Activated CD8-positive, alpha-beta T cell treated with anti-CD3 and anti-CD28 coated beads, Interleukin-2, amount 10 ng/mL, durations not matched to agents 7 days and 5 days (primary cell): ENCODE measurements around the gene TSPAN9. TPM values are rescaled to one million over a fixed set of nuclear protein-coding genes. Genes with fewer than 3 reads are reported as not detected.
A peak's percentile ranks its signal among the peaks of the same experiment; 100 is the strongest.
"Not testable (repeated sequence)": the region's sequence is repeated elsewhere in the genome, so short reads cannot be mapped to it uniquely, and the experiment has no call there.

Experiments
- ATAC-seq: fragments of 150-1000 bp; cut with Tn5 transposase; one replicate; pipeline ENCODE4 v1.10.0; 2021; ENCODE audit warnings: moderate library complexity
- CTCF ChIA-PET: fragments of 350-600 bp; sonication (Branson Sonifier 250); formaldehyde crosslinking; loops from one replicate; lab custom pipeline; 2021; ENCODE audit warnings: antibody characterized with exemption; lab: Charles Lee
- POLR2A ChIA-PET: fragments of 350-600 bp; sonication (Branson Sonifier 250); formaldehyde crosslinking; loops from one replicate; lab custom pipeline; 2021; ENCODE audit warnings: antibody characterized with exemption; lab: Charles Lee
- DNase-seq: peaks from one replicate; pipeline ENCODE4 v3.0.0-alpha.2; 2020
- H3K27ac Mint-ChIP-seq: one replicate; pipeline ENCODE4 v1.8.0; 2021; ENCODE audit warnings: mild to moderate bottlenecking, mixed read lengths
- H3K27me3 Mint-ChIP-seq: one replicate; pipeline ENCODE4 v1.8.0; 2021; ENCODE audit warnings: low read depth, mixed read lengths
- H3K36me3 Mint-ChIP-seq: one replicate; pipeline ENCODE4 v1.8.0; 2021; ENCODE audit warnings: low read depth, mixed read lengths
- H3K4me1 Mint-ChIP-seq: one replicate; pipeline ENCODE4 v1.8.0; 2021; ENCODE audit warnings: low read depth, mixed read lengths
- H3K4me3 Mint-ChIP-seq: one replicate; pipeline ENCODE4 v1.8.0; 2021; ENCODE audit warnings: mild to moderate bottlenecking, mixed read lengths
- H3K9me3 Mint-ChIP-seq: one replicate; pipeline ENCODE4 v1.8.0; 2022; ENCODE audit warnings: mixed read lengths; ENCODE audit not compliant: insufficient read depth
- total RNA-seq, 2 experiments: library from RNA; stranded (reverse); gene quantifications; one replicate each; pipeline ENCODE4 v1.2.3, GENCODE V29; 2021

The TSPAN9 gene
- total RNA-seq, 2 experiments from 2014 or later, result not detected

DNA sequence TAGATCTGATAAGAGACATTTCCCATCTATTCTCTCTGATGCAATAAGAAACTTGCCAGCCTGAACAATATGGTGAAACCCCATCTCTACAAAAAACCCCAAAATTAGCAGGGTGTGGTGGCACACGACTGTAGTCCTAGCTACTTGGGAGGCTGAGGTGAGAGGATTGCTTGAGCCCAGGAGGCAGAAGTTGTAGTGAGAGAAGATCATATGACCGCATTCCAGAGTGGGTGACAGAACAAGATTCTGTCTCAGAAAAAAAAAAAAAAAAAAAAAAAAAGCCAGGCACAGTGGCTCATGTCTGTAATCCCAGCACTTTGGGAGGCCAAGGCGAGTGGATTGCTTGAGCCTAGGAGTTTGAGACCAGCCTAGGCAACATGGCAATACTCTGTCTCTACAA, 11.3 kb upstream of the TSPAN9 start:
- DNase-seq, H3K36me3 Mint-ChIP-seq, H3K27ac Mint-ChIP-seq, CTCF ChIA-PET, H3K4me1 Mint-ChIP-seq, H3K9me3 Mint-ChIP-seq, H3K4me3 Mint-ChIP-seq, POLR2A ChIA-PET, ATAC-seq: not testable (repeated sequence)
- H3K27me3 Mint-ChIP-seq, result peaks cover 28% of the 10 kb centered on the region

DNA sequence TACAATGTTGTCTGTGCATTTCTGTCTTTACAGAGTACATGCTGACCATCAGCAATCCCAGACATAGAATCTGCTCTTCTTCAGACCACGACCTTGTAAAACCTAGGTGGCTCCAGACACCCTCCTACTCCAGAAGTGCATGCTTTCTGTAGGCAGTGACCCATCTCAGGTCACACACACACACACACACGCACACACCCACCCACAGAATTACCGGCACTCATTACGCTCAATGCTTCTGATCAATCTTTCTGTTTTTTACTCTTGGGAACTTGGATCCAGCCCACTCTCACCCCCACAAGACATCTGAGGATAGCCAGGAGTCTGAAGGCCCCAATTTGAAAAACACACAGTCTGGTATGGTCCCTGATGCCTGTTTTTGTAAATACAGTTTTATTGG, 7.5 kb upstream of the TSPAN9 start:
- Mint-ChIP-seq H3K27me3 (peaks cover 24% of the 10 kb centered on the region), H3K4me3 (no peak overlapping the region), H3K4me1 (no peaks in the 10 kb centered on the region), H3K9me3 (no peaks in the 10 kb centered on the region), H3K36me3 (no peaks in the 10 kb centered on the region), H3K27ac (no peak overlapping the region)
- ATAC-seq, result no peak
- ChIA-PET CTCF (interaction anchor here (1.7 kb wide), 1 partner anchor 206 kb away, joined by 5 read pairs; no protein-coding TSS in a partner anchor), POLR2A (no interaction called here)
- no peak for DNase-seq

DNA sequence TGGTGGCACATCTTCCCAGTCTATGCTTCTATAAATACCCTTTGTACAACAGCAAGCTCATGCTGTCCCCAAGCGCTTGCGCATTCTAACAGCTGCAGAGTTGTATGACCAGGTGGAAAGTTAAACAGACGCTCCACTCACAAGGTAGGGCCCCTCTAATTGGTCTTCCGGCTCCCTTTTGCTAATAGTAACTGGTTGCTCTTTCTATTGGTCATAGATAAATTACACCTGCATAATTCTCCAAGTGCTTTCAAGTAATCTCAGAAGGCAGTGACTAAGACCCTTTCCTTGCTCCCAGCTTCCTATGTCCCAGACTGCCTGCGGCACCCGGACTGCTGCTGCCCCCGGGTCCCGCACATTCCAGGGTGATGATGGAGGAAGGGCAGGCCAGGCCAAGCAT, 6.1 kb upstream of the TSPAN9 start:
- no peak overlapping the region for H3K27ac Mint-ChIP-seq
- peaks cover 30% of the 10 kb centered on the region for H3K27me3 Mint-ChIP-seq
- ChIA-PET CTCF (interaction anchor here (1.1 kb wide), 1 partner anchor 21 kb away, joined by 3 read pairs; no protein-coding TSS in a partner anchor), POLR2A (no interaction called here)
- H3K4me3 Mint-ChIP-seq, result no peak overlapping the region
- ATAC-seq (no peak), DNase-seq (no peak)
- H3K9me3 Mint-ChIP-seq, result no peaks in the 10 kb centered on the region
- no peaks in the 10 kb centered on the region for H3K36me3 Mint-ChIP-seq
- H3K4me1 Mint-ChIP-seq, result peaks cover 1% of the 10 kb centered on the region

DNA sequence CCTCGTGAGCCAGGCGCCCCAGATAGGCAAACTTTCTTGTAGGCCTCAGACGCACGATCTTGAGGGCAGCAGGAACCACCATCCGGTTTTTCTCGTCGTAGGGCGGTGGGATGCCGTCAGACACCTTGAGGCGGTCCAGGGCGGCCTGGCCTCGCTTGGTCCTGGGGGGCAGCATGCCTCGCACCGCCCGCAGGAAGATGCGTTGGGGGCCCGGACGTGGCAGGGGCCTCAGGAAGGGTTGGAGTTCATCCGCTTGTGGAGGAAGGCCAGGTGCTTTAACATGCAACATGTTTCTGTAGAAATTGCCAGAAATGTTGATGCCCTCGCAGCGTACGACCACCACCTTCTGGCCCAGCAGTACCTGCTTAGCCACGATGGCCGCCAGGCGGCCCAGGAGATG, 5.5 kb upstream of the TSPAN9 start:
- POLR2A ChIA-PET, result no interaction called here
- H3K4me1 Mint-ChIP-seq, result peaks cover 3% of the 10 kb centered on the region
- ATAC-seq (no peak), DNase-seq (no peak)
- no peak overlapping the region for H3K27ac Mint-ChIP-seq
- H3K27me3 Mint-ChIP-seq, result peaks cover 29% of the 10 kb centered on the region
- CTCF ChIA-PET, result no interaction called here
- H3K4me3 Mint-ChIP-seq, result no peak overlapping the region
- no peaks in the 10 kb centered on the region for H3K36me3 Mint-ChIP-seq
- H3K9me3 Mint-ChIP-seq, result no peaks in the 10 kb centered on the region

DNA sequence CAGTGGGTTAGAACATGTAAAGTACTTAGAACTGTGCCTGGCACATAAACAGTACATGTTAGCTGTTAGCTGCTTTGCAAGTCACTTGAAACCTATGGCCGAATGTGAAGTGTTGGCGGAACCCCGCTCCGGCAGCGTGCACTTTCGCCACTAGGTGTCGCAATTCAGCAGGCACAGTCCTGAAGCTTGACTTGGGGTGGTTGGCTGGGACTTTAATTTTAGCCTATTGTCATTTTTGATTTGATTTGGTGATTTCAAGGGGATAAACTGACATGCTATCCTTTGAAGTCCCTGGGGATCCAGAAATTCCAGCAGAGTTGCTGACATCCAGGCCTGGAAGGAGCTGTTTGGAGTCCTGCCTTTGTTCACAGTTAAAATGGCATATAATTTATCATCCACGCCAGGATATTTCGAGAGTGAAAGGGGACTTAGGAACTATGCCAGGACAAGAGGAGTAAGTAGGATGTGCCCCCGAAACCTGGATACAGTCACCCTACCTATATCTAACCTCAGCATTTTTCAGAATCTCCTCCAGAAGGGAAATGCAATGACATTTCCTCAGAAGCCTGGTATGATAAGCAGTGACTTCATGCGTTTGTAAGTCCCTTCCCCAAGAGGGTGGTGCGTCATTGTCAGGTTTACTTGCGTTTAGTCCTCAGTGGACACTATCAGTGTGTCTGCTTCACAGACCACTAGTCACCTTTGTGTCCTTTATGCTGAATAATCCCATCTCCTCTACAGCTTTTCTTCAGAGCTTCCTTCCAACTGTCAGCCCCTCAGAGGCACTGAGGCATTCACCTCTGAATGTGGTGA, 3.5 kb upstream of the TSPAN9 start:
- POLR2A ChIA-PET, result no interaction called here
- no peaks in the 10 kb centered on the region for H3K36me3 Mint-ChIP-seq

DNA sequence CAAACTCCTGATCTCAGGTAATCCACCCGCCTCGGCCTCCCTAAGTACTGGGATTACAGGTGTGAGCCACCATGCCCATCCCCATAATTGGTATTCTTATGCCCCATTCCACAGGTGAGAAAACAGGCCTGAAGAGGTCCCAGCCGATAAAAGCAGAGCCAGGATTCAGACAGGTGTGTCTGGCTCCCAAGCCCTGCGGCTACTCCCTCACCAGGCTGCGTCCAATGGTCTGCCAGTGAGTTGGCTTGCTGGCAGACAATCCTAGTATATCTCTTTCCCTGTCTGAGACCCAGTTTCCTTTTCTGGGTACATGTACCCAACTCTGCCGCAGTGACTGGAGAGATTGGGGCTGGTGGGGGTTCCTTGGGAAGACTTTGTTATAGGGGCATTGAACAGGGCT, 1.9 kb upstream of the TSPAN9 start:
- H3K9me3 Mint-ChIP-seq, result no peaks in the 10 kb centered on the region

More for the DNA sequence above, 3.5 kb upstream of the TSPAN9 start:
- H3K27me3 Mint-ChIP-seq, result peaks cover 34% of the 10 kb centered on the region
- H3K27ac Mint-ChIP-seq, result no peak overlapping the region
- DNase-seq (peak; percentile 88), ATAC-seq (peak; percentile 56)
- peaks cover 3% of the 10 kb centered on the region for H3K4me1 Mint-ChIP-seq
- CTCF ChIA-PET, result interaction anchor here (0.6 to 4.8 kb wide), 29 partner anchors 9 to 383 kb away, joined by 3 to 49 read pairs (median 4); no protein-coding TSS in a partner anchor
- no peak overlapping the region for H3K4me3 Mint-ChIP-seq
- H3K9me3 Mint-ChIP-seq, result no peaks in the 10 kb centered on the region

DNA sequence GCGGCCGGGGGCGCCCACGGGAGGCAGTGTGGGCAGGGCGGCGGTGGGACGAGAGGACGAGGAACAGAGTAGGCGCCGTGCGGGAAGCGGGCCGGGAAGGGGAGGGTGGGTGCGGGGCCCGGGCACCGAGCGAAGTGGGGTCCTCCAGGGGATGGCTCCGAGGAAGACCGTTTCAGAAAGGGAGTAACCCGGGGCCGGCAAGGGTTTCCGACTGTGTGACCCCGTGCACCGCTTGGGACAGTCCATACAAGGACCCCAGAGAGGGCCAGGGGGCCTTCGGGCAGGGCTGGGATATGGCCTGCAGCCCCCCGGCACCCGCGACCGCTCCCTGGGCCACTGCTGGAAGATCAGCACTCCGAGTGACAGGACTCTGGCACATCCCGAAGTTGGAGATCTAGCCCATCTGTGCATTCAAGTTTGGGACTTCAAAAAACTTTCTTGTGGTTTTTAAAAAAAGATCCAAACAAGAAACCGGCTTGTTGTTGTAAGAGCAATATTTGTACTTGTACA, 448 bp downstream of the TSPAN9 start:
- ChIA-PET POLR2A (no interaction called here), CTCF (interaction anchor here (1.0 kb wide), 2 partner anchors 198 to 223 kb away, joined by 3 to 4 read pairs; no protein-coding TSS in a partner anchor)
- H3K4me3 Mint-ChIP-seq, result peak overlapping the region; percentile 52
- no peak overlapping the region for H3K27ac Mint-ChIP-seq
- no peaks in the 10 kb centered on the region for H3K36me3 Mint-ChIP-seq
- H3K4me1 Mint-ChIP-seq, result peaks cover 3% of the 10 kb centered on the region
- no peak for DNase-seq
- no peaks in the 10 kb centered on the region for H3K9me3 Mint-ChIP-seq
- peak; percentile 12 for ATAC-seq
- peaks cover 31% of the 10 kb centered on the region for H3K27me3 Mint-ChIP-seq

More for the DNA sequence above, 1.9 kb upstream of the TSPAN9 start:
- ATAC-seq (no peak), DNase-seq (no peak)
- Mint-ChIP-seq H3K36me3 (no peaks in the 10 kb centered on the region), H3K27me3 (peaks cover 30% of the 10 kb centered on the region), H3K4me1 (peaks cover 3% of the 10 kb centered on the region), H3K27ac (no peak overlapping the region), H3K4me3 (no peak overlapping the region)
- ChIA-PET CTCF (interaction anchor here (2.0 to 4.8 kb wide), 3 partner anchors 11 to 224 kb away, joined by 5 to 49 read pairs (median 12); no protein-coding TSS in a partner anchor), POLR2A (no interaction called here)

DNA sequence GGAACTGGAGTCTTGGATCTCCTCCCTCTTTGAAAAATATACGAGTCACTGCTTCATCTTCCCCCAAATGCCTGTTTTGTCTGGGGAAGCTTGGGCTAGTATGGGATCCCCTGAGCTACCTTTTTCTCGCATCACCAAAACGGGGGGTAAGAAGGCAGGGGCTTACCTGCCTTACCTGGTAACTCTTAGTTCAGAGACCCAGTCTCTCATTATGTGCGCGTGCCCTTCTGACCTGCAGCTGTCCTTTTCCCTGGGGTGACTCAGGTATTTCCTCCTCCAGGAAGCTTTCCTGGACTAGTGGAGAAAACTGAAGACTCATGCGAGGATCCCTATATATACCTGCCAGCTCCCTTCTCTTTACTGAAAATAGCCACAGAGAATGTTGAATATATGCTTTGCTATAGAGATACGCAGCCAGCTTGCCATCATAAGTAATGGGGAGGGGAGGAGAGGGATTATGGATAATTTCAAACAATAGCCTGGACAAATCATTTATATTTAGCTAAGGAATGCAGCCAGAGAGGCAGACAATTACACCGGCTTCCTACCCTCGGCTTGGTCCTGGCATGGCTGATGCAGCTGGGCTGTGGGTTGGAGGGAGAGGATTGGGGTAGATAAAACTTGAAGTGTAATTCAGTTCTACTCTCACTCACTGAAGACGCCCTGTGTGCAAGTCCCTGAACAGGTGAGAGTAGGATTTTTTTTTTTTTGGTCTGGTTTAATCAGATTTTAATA, 1.1 kb downstream of the TSPAN9 start:
- Mint-ChIP-seq H3K4me1 (peaks cover 3% of the 10 kb centered on the region), H3K9me3 (no peaks in the 10 kb centered on the region), H3K27ac (no peak overlapping the region), H3K4me3 (peak overlapping the region; percentile 52), H3K27me3 (peaks cover 30% of the 10 kb centered on the region), H3K36me3 (no peaks in the 10 kb centered on the region)
- no peak for ATAC-seq
- no peak for DNase-seq
- ChIA-PET CTCF (interaction anchor here (1.0 kb wide), 2 partner anchors 197 to 222 kb away, joined by 3 to 4 read pairs; no protein-coding TSS in a partner anchor), POLR2A (interaction anchor here (0.6 kb wide), 1 partner anchor 178 kb away, joined by 3 read pairs; no protein-coding TSS in a partner anchor)

DNA sequence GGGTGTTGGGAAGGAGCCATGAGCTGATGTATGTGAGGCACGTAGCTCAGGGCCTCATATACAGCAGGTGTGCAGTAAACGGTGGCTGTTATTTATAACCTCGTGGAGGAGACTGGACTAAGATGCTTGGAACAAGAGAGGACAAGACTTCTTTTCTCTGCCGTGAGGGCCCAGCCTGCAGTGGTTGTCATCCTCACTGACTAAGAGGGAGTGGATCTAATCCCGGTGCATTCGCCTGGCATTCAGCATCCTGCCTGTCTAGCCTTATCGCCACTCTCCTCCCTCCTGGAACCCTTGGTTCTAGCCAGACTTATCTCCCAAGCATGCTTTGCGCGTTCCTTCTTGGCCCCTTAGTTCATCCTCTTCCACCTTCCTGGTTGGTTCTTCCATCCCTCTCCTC, 3.9 kb downstream of the TSPAN9 start:
- ChIA-PET CTCF (interaction anchor here (2.9 kb wide), 1 partner anchor 8 kb away, joined by 9 read pairs; no protein-coding TSS in a partner anchor), POLR2A (no interaction called here)
- H3K4me3 Mint-ChIP-seq, result no peak overlapping the region
- H3K27ac Mint-ChIP-seq, result no peak overlapping the region
- no peaks in the 10 kb centered on the region for H3K36me3 Mint-ChIP-seq
- H3K4me1 Mint-ChIP-seq, result peaks cover 7% of the 10 kb centered on the region
- H3K9me3 Mint-ChIP-seq, result no peaks in the 10 kb centered on the region
- peaks cover 13% of the 10 kb centered on the region for H3K27me3 Mint-ChIP-seq
- ATAC-seq, result no peak
- no peak for DNase-seq

DNA sequence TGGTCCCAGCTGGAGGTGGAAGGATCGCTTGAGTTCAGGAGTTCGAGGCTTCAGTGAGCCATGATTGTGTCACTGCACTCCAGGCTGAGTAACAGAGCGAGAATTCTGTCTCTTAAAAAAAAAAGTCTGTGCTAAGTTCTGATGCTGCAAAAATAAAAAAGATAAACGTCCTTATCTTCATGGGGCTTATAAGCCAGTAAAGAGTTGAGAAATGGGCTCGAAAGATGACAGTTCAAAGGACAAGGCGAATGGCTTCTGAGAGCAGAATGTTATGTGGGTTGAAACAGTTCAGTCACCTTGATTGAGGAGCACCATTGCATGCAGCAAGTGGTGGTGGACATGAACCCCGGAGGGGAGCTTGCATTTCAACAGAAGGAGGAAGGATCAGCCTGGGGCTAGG, 4.7 kb downstream of the TSPAN9 start:
- no peak for ATAC-seq

DNA sequence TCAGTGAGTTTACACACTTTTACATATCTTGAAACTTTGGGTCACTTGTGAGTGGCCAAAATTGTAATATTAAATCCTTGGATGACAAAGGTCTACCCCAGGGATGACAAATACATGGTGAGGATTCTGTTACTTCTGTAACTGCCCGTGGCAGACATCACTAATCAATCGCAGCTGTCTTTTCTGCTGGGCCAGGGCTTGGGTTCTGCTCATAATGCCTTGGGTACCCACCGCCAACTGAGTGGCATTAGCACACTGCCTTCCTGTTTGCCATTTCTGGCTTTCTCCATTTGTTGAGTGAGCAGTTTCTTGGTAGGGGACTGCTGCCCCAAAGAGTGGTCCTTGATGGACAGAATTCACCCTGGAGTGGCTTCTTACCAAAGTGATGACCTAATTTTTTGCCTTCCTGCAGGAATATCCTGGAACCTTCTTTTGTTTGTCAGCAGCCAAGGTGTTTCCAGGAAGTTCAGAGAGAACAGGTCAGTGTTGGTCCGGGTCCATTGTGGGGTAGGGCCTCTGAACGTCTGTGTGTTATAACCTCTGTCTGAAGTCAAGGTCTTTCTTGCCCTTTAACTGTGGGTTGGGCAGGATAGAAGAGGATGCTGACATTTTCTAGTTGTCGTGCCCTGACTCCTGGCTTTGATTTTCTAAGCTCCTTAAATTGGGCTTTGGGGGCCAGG, 6.2 kb downstream of the TSPAN9 start:
- Mint-ChIP-seq H3K27me3 (peaks cover 5% of the 10 kb centered on the region), H3K27ac (no peak overlapping the region), H3K9me3 (no peaks in the 10 kb centered on the region), H3K4me3 (no peak overlapping the region), H3K36me3 (no peaks in the 10 kb centered on the region), H3K4me1 (peaks cover 4% of the 10 kb centered on the region)
- no peak for DNase-seq
- ChIA-PET POLR2A (no interaction called here), CTCF (interaction anchor here (2.9 kb wide), 1 partner anchor 10 kb away, joined by 9 read pairs; no protein-coding TSS in a partner anchor)
- ATAC-seq, result no peak

More for the DNA sequence above, 4.7 kb downstream of the TSPAN9 start:
- H3K4me1 Mint-ChIP-seq, result peaks cover 4% of the 10 kb centered on the region
- H3K9me3 Mint-ChIP-seq, result no peaks in the 10 kb centered on the region
- no peak overlapping the region for H3K4me3 Mint-ChIP-seq
- no peak overlapping the region for H3K27ac Mint-ChIP-seq
- H3K27me3 Mint-ChIP-seq, result peaks cover 12% of the 10 kb centered on the region
- POLR2A ChIA-PET, result no interaction called here
- no peaks in the 10 kb centered on the region for H3K36me3 Mint-ChIP-seq
- CTCF ChIA-PET, result interaction anchor here (2.9 kb wide), 1 partner anchor 8 kb away, joined by 9 read pairs; no protein-coding TSS in a partner anchor
- no peak for DNase-seq
